Small intestine (tissue), 7 donors: Measurements from ENCODE around the gene TSR1. TPM values are rescaled to one million over a fixed set of nuclear protein-coding genes. Genes with fewer than 3 reads are reported as not detected.

ENCODE experiments used
- DNase-seq, 2 donors: peaks; one replicate each; pipeline versions ENCODE4 v3.0.0 to v3.0.0-alpha.2; 2013
- FAIRE-seq: peaks from 2 replicates; lab custom pipeline; 2012; peaks lifted over from hg19 to GRCh38; lab: Jason Lieb, UNC
- H3K27ac ChIP-seq, 3 donors: one replicate each; pipeline ENCODE4 v1.5.1; 2013; ENCODE audit warnings: low read length in 2 of 3, mild to moderate bottlenecking in 2 of 3, control low read depth in 1 of 3, inconsistent platforms in 1 of 3, low read depth in 1 of 3, moderate library complexity in 1 of 3
- H3K27me3 ChIP-seq, 3 donors: one replicate each; pipeline ENCODE4 v1.6.1; 2013; ENCODE audit warnings: low read length in 3 of 3, inconsistent platforms in 1 of 3; ENCODE audit not compliant: control insufficient read depth in 3 of 3, insufficient read depth in 3 of 3
- H3K36me3 ChIP-seq, 3 donors: one replicate each; pipeline ENCODE4 v1.6.1; 2013; ENCODE audit warnings: low read length in 3 of 3, inconsistent platforms in 1 of 3, low read depth in 1 of 3, mild to moderate bottlenecking in 1 of 3, moderate library complexity in 1 of 3; ENCODE audit not compliant: control insufficient read depth in 3 of 3, insufficient read depth in 2 of 3
- H3K4me1 ChIP-seq, 3 donors: one replicate each; pipeline ENCODE4 v1.6.1; 2013; ENCODE audit warnings: low read length in 2 of 3, inconsistent platforms in 1 of 3, low read depth in 1 of 3, mild to moderate bottlenecking in 1 of 3, moderate library complexity in 1 of 3; ENCODE audit not compliant: control insufficient read depth in 3 of 3, insufficient read depth in 2 of 3
- H3K4me3 ChIP-seq, 3 donors: one replicate each; pipeline ENCODE4 v1.5.1; 2013; ENCODE audit warnings: low read length in 3 of 3, control low read depth in 1 of 3, inconsistent platforms in 1 of 3, low read depth in 1 of 3, mild to moderate bottlenecking in 1 of 3, moderate library complexity in 1 of 3
- H3K9me3 ChIP-seq, 2 donors: one replicate each; pipeline ENCODE4 v1.6.1; 2013; ENCODE audit warnings: low read depth in 1 of 2, low read length in 1 of 2; ENCODE audit not compliant: control insufficient read depth in 2 of 2, insufficient read depth in 1 of 2
- WGBS, 3 donors: extraction: QIAGEN DNeasy Blood & Tissue Kit; methylation state at CpG; one replicate each; pipeline ENCODE4 v1.1.7; 2013; 5-methylcytosine and 5-hydroxymethylcytosine counted together
- polyA plus RNA-seq, 4 donors: library from polyadenylated mRNA; stranded (reverse) in 3 of 4; unstranded in 1 of 4; fragments of 200-250 nt in 3 of 4; fragments of 120-200 nt in 1 of 4; gene quantifications; one replicate each; pipeline versions ENCODE4 v1.2.1 to v1.2.3, GENCODE V29; 2013
- donor health status: healthy with polysubstance abuse.
- donor health status: control.
- donor health status: control.
- donor health status: Bipolar disorder and iron deficiency.
- donor health status: healthy.

The TSR1 gene
- polyA plus RNA-seq, 4 donors = 4.5 to 20.8 (median 11.7) TPM

GRCh38 chr17:2357237-2357636, 21.0 kb upstream of the TSR1 start:
- FAIRE-seq = no peak

GRCh38 chr17:2354311-2354710, 18.1 kb upstream of the TSR1 start:
- no peak overlapping the region for H3K27ac ChIP-seq
- peaks cover 0 to 4% (median 0%) of the 10 kb centered on the region in 3 donors for H3K4me1 ChIP-seq
- H3K36me3 ChIP-seq = peaks cover 0 to 35% (median 0%) of the 10 kb centered on the region in 3 donors
- no peaks in the 10 kb centered on the region for H3K9me3 ChIP-seq
- 89 to 93% (median 91%) methylated on average over 8 of the region's 8 CpGs for WGBS, 3 donors
- no peak for DNase-seq
- H3K4me3 ChIP-seq = no peak overlapping the region
- no peak for FAIRE-seq
- H3K27me3 ChIP-seq = no peaks in the 10 kb centered on the region

More at GRCh38 chr17:2357237-2357636, 21.0 kb upstream of the TSR1 start:
- peaks cover 0 to 35% (median 0%) of the 10 kb centered on the region in 3 donors for H3K36me3 ChIP-seq
- no peak overlapping the region for H3K4me3 ChIP-seq
- H3K4me1 ChIP-seq = peaks cover 0 to 9% (median 2%) of the 10 kb centered on the region in 3 donors
- no peak for DNase-seq
- no peak overlapping the region for H3K27ac ChIP-seq
- WGBS, 3 donors = 96 to 97% (median 96%) methylated on average over 4 of the region's 4 CpGs
- H3K27me3 ChIP-seq = no peaks in the 10 kb centered on the region
- no peaks in the 10 kb centered on the region for H3K9me3 ChIP-seq

- no peak for FAIRE-seq
- H3K27me3 ChIP-seq = no peaks in the 10 kb centered on the region
- WGBS, 3 donors = 94 to 99% (median 94%) methylated on average over 6 of the region's 6 CpGs
- H3K36me3 ChIP-seq = peaks cover 0 to 24% (median 0%) of the 10 kb centered on the region in 3 donors
- H3K4me1 ChIP-seq = peaks cover 0 to 12% (median 0%) of the 10 kb centered on the region in 3 donors
- no peak overlapping the region for H3K4me3 ChIP-seq
- H3K9me3 ChIP-seq = no peaks in the 10 kb centered on the region
- DNase-seq = no peak
- no peak overlapping the region for H3K27ac ChIP-seq
Observed at GRCh38 chr17:2351269-2351668, 15.0 kb upstream of the TSR1 start.

- Histone ChIP-seq H3K36me3 (peaks cover 0 to 35% (median 0%) of the 10 kb centered on the region in 3 donors), H3K4me1 (peaks cover 0 to 17% (median 5%) of the 10 kb centered on the region in 3 donors), H3K27ac (peak overlapping the region in 1 of 3 donors; percentile 53), H3K4me3 (no peak overlapping the region), H3K27me3 (no peaks in the 10 kb centered on the region), H3K9me3 (no peaks in the 10 kb centered on the region)
- DNase-seq = peak; percentile 75 to 78
- no peak for FAIRE-seq
- WGBS, 3 donors = 51 to 64% (median 57%) methylated on average over 11 of the region's 11 CpGs
Observed at GRCh38 chr17:2347805-2348685, 11.8 kb upstream of the TSR1 start.

GRCh38 chr17:2346475-2346874, 10.2 kb upstream of the TSR1 start:
- Histone ChIP-seq H3K4me3 (no peak overlapping the region), H3K36me3 (peaks cover 0 to 31% (median 3%) of the 10 kb centered on the region in 3 donors), H3K4me1 (peaks cover 0 to 17% (median 5%) of the 10 kb centered on the region in 3 donors), H3K27me3 (no peaks in the 10 kb centered on the region), H3K27ac (no peak overlapping the region), H3K9me3 (no peaks in the 10 kb centered on the region)
- DNase-seq (no peak), FAIRE-seq (no peak)
- 84 to 92% (median 92%) methylated on average over 8 of the region's 8 CpGs for WGBS, 3 donors

GRCh38 chr17:2344528-2344927, 8.3 kb upstream of the TSR1 start:
- H3K27me3 ChIP-seq = no peaks in the 10 kb centered on the region
- FAIRE-seq (no peak), DNase-seq (no peak)
- H3K4me1 ChIP-seq = peaks cover 0 to 17% (median 5%) of the 10 kb centered on the region in 3 donors
- no peaks in the 10 kb centered on the region for H3K9me3 ChIP-seq
- no peak overlapping the region for H3K27ac ChIP-seq
- WGBS, 3 donors = 90 to 92% (median 90%) methylated on average over 10 of the region's 10 CpGs
- peaks cover 0 to 20% (median 3%) of the 10 kb centered on the region in 3 donors for H3K36me3 ChIP-seq
- H3K4me3 ChIP-seq = no peak overlapping the region

GRCh38 chr17:2343421-2343820, 7.2 kb upstream of the TSR1 start:
- WGBS, 3 donors = 14 to 55% (median 25%) methylated on average over 5 of the region's 5 CpGs
- peak overlapping the region in 1 of 3 donors; percentile 24 for H3K27ac ChIP-seq
- peaks cover 0 to 15% (median 5%) of the 10 kb centered on the region in 3 donors for H3K4me1 ChIP-seq
- FAIRE-seq = no peak
- no peaks in the 10 kb centered on the region for H3K9me3 ChIP-seq
- H3K27me3 ChIP-seq = no peaks in the 10 kb centered on the region
- peak; percentile 54 to 86 for DNase-seq
- H3K4me3 ChIP-seq = no peak overlapping the region
- peaks cover 0 to 20% (median 3%) of the 10 kb centered on the region in 3 donors for H3K36me3 ChIP-seq

GRCh38 chr17:2338315-2338657, 2.0 kb upstream of the TSR1 start:
- FAIRE-seq = no peak
- no peaks in the 10 kb centered on the region for H3K9me3 ChIP-seq
- no peak overlapping the region for H3K27ac ChIP-seq
- H3K4me1 ChIP-seq = peaks cover 0 to 12% (median 5%) of the 10 kb centered on the region in 3 donors
- WGBS, 3 donors = 15 to 23% (median 22%) methylated on average over 5 of the region's 5 CpGs
- no peaks in the 10 kb centered on the region for H3K27me3 ChIP-seq
- H3K4me3 ChIP-seq = peak overlapping the region; percentile 79 to 91 (median 86)
- DNase-seq = no peak
- peaks cover 2 to 18% (median 3%) of the 10 kb centered on the region in 3 donors for H3K36me3 ChIP-seq
